Cardiac muscle cell (in vitro differentiated cells and primary cell): ENCODE results near the gene RAD23B. TPM values are rescaled to one million over a fixed set of nuclear protein-coding genes. Genes with fewer than 3 reads are reported as not detected.

Experiments used
- DNase-seq, 2 donors: peaks; one replicate each; pipeline versions ENCODE4 v3.0.0 to v3.0.0-alpha.2; 2010 to 2017; ENCODE audit warnings: low read depth in 1 of 2, low spot score in 1 of 2
- H3K27ac ChIP-seq: fragments of 200-600 bp; sonication (generic); 2 replicates; pipeline ENCODE4 v1.5.1; 2016
- H3K27me3 ChIP-seq: fragments of 200-600 bp; sonication (generic); 2 replicates; pipeline ENCODE4 v1.6.0; 2016; ENCODE audit warnings: control low read depth
- H3K36me3 ChIP-seq: fragments of 200-600 bp; sonication (generic); 2 replicates; pipeline ENCODE4 v1.5.1; 2016; ENCODE audit warnings: control low read depth
- H3K4me1 ChIP-seq: fragments of 200-600 bp; sonication (generic); 2 replicates; pipeline ENCODE4 v1.8.1; 2017; ENCODE audit warnings: low read depth, mild to moderate bottlenecking, mixed run types
- H3K4me3 ChIP-seq: fragments of 200-600 bp; sonication (generic); 2 replicates; pipeline ENCODE4 v1.5.1; 2016; ENCODE audit warnings: mild to moderate bottlenecking
- H3K9me3 ChIP-seq: fragments of 200-600 bp; sonication (generic); 2 replicates; pipeline ENCODE4 v1.5.1; 2017; ENCODE audit warnings: low read depth, mild to moderate bottlenecking, control low read depth
- polyA plus RNA-seq: library from polyadenylated mRNA; unstranded; fragments of >200 nt; fragmentation: Nextera tagmentation; extraction: Ambion mirVana; gene quantifications from 2 replicates; pipeline ENCODE4 v1.2.1, GENCODE V29; 2016
- total RNA-seq: library from RNA; depleted of rRNA; stranded (reverse); fragments of >200 nt; gene quantifications from 2 replicates; pipeline ENCODE4 v1.2.3, GENCODE V29; 2016
- TF ChIP-seq, protein P1 (sequence below): IDR thresholded peaks from 2 replicates; pipeline ENCODE4 v1.5.1; 2012; ENCODE audit warnings: low read depth, mild to moderate bottlenecking, low read length

The RAD23B gene
- total and polyA plus RNA-seq, 2 experiments from 2014 or later, result 11.7 to 88.5 TPM

DNA sequence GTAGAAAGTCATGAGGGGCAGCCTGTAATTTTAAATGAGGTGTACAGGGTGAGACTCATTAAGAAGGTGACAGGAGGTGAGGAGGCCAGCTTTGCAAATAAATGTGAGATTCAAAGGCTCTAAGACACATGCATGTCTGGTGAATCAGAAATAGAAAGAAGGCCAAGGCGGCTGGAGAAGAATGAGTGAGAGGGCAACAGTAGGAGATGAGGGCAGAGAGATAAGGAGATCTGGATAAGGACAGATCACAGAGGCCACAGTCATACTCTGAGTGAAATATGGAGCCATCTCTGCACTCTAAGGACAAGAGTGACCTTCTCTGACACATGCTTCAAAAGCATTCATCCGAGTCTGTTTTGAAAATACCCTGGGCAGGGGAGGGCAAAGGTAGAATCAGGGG is 90.7 kb downstream of the RAD23B start:
- Histone ChIP-seq H3K4me3 (no peak overlapping the region), H3K4me1 (peaks cover 9% of the 10 kb centered on the region), H3K36me3 (no peaks in the 10 kb centered on the region), H3K27me3 (no peaks in the 10 kb centered on the region), H3K9me3 (no peaks in the 10 kb centered on the region), H3K27ac (no peak overlapping the region)
- TF ChIP-seq, protein P1, sequence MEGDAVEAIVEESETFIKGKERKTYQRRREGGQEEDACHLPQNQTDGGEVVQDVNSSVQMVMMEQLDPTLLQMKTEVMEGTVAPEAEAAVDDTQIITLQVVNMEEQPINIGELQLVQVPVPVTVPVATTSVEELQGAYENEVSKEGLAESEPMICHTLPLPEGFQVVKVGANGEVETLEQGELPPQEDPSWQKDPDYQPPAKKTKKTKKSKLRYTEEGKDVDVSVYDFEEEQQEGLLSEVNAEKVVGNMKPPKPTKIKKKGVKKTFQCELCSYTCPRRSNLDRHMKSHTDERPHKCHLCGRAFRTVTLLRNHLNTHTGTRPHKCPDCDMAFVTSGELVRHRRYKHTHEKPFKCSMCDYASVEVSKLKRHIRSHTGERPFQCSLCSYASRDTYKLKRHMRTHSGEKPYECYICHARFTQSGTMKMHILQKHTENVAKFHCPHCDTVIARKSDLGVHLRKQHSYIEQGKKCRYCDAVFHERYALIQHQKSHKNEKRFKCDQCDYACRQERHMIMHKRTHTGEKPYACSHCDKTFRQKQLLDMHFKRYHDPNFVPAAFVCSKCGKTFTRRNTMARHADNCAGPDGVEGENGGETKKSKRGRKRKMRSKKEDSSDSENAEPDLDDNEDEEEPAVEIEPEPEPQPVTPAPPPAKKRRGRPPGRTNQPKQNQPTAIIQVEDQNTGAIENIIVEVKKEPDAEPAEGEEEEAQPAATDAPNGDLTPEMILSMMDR, result no peak
- DNase-seq, result no peak

DNA sequence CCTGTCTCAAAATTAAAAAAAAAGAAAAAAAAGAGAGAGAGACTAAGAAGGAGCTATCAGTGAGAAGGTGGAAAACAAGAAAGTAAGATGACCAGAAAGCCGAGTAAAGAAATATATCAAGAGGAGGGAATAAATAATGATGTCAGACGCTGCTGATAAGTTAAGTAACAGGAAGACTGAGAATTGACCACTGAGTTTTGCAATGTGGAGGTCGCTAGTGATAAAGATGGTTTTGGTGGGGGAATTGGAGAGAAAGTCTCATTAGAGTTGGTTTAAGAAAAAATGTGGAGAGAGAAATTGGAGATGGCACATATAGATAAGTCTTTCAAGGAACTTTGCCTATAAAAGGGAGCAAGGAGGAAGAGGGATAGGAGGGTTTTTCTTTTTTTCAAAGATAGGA is 91.9 kb downstream of the RAD23B start:
- TF ChIP-seq, protein P1, result no peak
- Histone ChIP-seq H3K4me3 (no peak overlapping the region), H3K27ac (no peak overlapping the region), H3K9me3 (no peaks in the 10 kb centered on the region), H3K36me3 (no peaks in the 10 kb centered on the region), H3K4me1 (peaks cover 9% of the 10 kb centered on the region), H3K27me3 (no peaks in the 10 kb centered on the region)
- DNase-seq, result peak in 1 of 2 donors; percentile 45

DNA sequence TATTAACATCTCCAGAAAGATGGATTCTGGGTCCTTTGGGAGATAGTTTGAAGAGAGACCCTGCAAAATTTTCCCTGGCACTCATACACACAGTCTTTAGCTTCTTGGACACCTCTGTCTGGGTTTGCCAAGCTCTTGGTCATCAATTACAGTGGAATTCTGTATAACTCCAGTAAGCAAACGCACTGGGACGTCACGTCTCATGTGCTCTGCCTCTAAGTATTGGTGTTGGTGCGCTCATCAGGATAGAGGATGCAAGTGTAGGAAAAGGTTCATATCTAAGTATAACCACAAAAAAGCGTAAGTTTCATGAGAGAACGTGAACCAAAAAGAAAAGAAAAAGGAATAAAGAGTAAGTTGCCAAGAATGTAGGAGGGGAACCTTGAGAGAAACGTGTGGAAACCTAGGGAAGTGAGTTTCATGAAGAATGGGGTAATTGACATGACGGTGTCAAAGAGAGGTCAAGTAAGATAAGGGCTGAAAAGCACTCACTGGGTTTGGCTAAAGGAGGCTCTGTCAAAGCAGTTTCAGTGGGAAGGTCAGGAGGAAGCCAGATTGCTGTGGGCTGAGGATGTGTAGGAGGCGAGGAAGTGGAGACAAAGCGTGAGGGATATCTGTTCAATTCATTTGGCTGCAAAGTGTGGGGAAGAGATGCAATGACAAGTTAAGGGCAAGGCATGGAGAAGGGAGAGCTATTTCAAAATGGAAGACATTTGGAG is 92.7 kb downstream of the RAD23B start:
- DNase-seq, result peak; percentile 32 to 84
- Histone ChIP-seq H3K36me3 (no peaks in the 10 kb centered on the region), H3K4me1 (peaks cover 9% of the 10 kb centered on the region), H3K4me3 (no peak overlapping the region), H3K27me3 (no peaks in the 10 kb centered on the region), H3K9me3 (no peaks in the 10 kb centered on the region), H3K27ac (no peak overlapping the region)
- TF ChIP-seq, protein P1, result no peak

DNA sequence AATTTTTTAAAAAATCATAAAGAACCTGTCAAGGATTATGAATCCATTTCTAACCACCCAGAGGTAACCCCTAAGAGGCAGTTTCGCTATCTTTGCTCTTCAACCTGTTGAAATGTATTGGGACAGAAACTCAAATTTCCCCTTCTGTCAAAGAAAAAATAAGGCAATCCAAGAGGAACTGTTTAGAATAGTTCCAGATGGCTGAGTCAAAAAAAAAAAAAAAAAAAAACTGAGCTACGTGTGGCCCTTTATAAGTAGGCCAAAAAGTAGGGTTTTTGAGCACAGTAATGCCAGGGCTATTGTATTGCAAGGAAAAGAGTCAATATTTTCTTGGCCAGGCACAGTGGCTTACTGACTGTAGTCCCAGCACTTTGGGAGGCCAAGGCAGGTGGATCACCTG is 94.9 kb downstream of the RAD23B start:
- Histone ChIP-seq H3K4me3 (no peak overlapping the region), H3K27ac (no peak overlapping the region), H3K27me3 (no peaks in the 10 kb centered on the region), H3K9me3 (no peaks in the 10 kb centered on the region), H3K36me3 (no peaks in the 10 kb centered on the region), H3K4me1 (peaks cover 9% of the 10 kb centered on the region)
- TF ChIP-seq, protein P1, result no peak
- DNase-seq, result no peak

Other genes with a start within 250 kb of the RAD23B start
- 0.56 and 1.4 TPM in 2 replicates for gene KLF4, start 206.5 kb downstream of the RAD23B start, total RNA-seq
- gene KLF4, start 206.5 kb downstream of the RAD23B start, polyA plus RNA-seq, result not detected in 2 replicates